DND-41 (cell line): ENCODE results near the gene SMIM44.
A peak's percentile ranks its signal among the peaks of the same experiment; 100 is the strongest.

Experiments used
- ATAC-seq: fragments of 200-7000 bp; cut with Tn5 transposase; 3 replicates; pipeline ENCODE4 v1.9.1; 2021; ENCODE audit warnings: low read depth; ENCODE audit not compliant: insufficient read depth
- DNase-seq: peaks from one replicate; pipeline ENCODE4 v3.0.0-alpha.2; 2020
- H2AFZ ChIP-seq: 2 replicates; pipeline ENCODE4 v1.6.0; 2012; ENCODE audit warnings: low read depth, low read length
- H3K27ac ChIP-seq: 2 replicates; pipeline ENCODE4 v1.5.1; 2012; ENCODE audit warnings: low read length, inconsistent platforms
- H3K27me3 ChIP-seq: fragments of 200-600 bp; sonication (generic); 2 replicates; pipeline ENCODE4 v1.6.0; 2012; ENCODE audit warnings: low read length, mild to moderate bottlenecking, inconsistent platforms; ENCODE audit not compliant: insufficient read depth, poor library complexity
- H3K36me3 ChIP-seq: 2 replicates; pipeline ENCODE4 v1.5.1; 2012; ENCODE audit warnings: low read length, inconsistent platforms; ENCODE audit not compliant: insufficient read depth
- H3K4me1 ChIP-seq: 2 replicates; pipeline ENCODE4 v1.5.1; 2012; ENCODE audit warnings: mild to moderate bottlenecking, low read length; ENCODE audit not compliant: insufficient read depth
- H3K4me2 ChIP-seq: 2 replicates; pipeline ENCODE4 v1.6.0; 2012; ENCODE audit warnings: mild to moderate bottlenecking, moderate library complexity, low read length, inconsistent platforms; ENCODE audit not compliant: insufficient read depth
- H3K4me3 ChIP-seq, 2 experiments: fragments of 200-600 bp in 1 of 2; shearing (Covaris generic) in 1 of 2; 2 replicates each; pipeline ENCODE4 v1.5.1; 2012 to 2016; ENCODE audit warnings: inconsistent platforms in 2 of 2, low read length in 2 of 2, mild to moderate bottlenecking in 2 of 2, low read depth in 1 of 2, moderate library complexity in 1 of 2
- H3K79me2 ChIP-seq: 2 replicates; pipeline ENCODE4 v1.6.0; 2012; ENCODE audit warnings: low read length, inconsistent platforms; ENCODE audit not compliant: insufficient read depth
- H3K9ac ChIP-seq: 2 replicates; pipeline ENCODE4 v1.6.0; 2012; ENCODE audit warnings: low read depth, mild to moderate bottlenecking, inconsistent platforms, low read length, moderate library complexity
- H3K9me3 ChIP-seq: 2 replicates; pipeline ENCODE4 v1.5.1; 2012; ENCODE audit warnings: low read length, moderate library complexity, mild to moderate bottlenecking, inconsistent platforms; ENCODE audit not compliant: insufficient read depth, severe bottlenecking
- H4K20me1 ChIP-seq: 2 replicates; pipeline ENCODE4 v1.6.0; 2012; ENCODE audit warnings: low read length; ENCODE audit not compliant: insufficient read depth
- CTCF ChIP-seq: IDR thresholded peaks from 2 replicates; pipeline ENCODE4 v1.5.1; 2012; ENCODE audit warnings: borderline replicate concordance, low read length, moderate library complexity, mild to moderate bottlenecking; ENCODE audit not compliant: poor library complexity, severe bottlenecking; ENCODE audit errors: extremely low read depth
- EZH2 ChIP-seq: IDR thresholded peaks from 3 replicates; pipeline ENCODE4 v1.6.1; 2012; ENCODE audit warnings: borderline replicate concordance, low read depth, mild to moderate bottlenecking, moderate library complexity, low read length, inconsistent platforms; ENCODE audit not compliant: severe bottlenecking

The SMIM44 gene

GRCh38 chr19:3516675-3517207 is 33.5 kb upstream of the SMIM44 start:
- no peak overlapping the region for H3K27ac ChIP-seq
- peaks cover 2% of the 10 kb centered on the region; the same call in 1 of the 2 replicates for H3K4me1 ChIP-seq
- no peak for TF ChIP-seq CTCF
- no peak for TF ChIP-seq EZH2
- peak; percentile 60; the same call in 2 of the 3 replicates for ATAC-seq
- peak; percentile 49 for DNase-seq
- H3K79me2 ChIP-seq, result peaks cover 100% of the 10 kb centered on the region
- no peak overlapping the region for H2AFZ ChIP-seq
- H3K27me3 ChIP-seq, result no peaks in the 10 kb centered on the region
- no peak overlapping the region for H3K9ac ChIP-seq
- H3K4me2 ChIP-seq, result no peak overlapping the region
- H4K20me1 ChIP-seq, result peaks cover 89% of the 10 kb centered on the region
- no peak overlapping the region for H3K4me3 ChIP-seq
- no peaks in the 10 kb centered on the region for H3K9me3 ChIP-seq
- peaks cover 76% of the 10 kb centered on the region for H3K36me3 ChIP-seq

- no peak for TF ChIP-seq CTCF
- TF ChIP-seq EZH2, result no peak
Observed at GRCh38 chr19:3515891-3516422, 32.7 kb upstream of the SMIM44 start.

GRCh38 chr19:3514930-3515329 is 31.7 kb upstream of the SMIM44 start:
- no peak overlapping the region for H3K4me3 ChIP-seq
- no peak for DNase-seq
- H3K4me2 ChIP-seq, result no peak overlapping the region
- TF ChIP-seq EZH2 (no peak), CTCF (no peak)
- no peaks in the 10 kb centered on the region for H3K9me3 ChIP-seq
- no peak overlapping the region for H2AFZ ChIP-seq
- peaks cover 90% of the 10 kb centered on the region for H4K20me1 ChIP-seq
- no peak for ATAC-seq
- no peak overlapping the region for H3K9ac ChIP-seq
- H3K27me3 ChIP-seq, result no peaks in the 10 kb centered on the region
- H3K79me2 ChIP-seq, result peaks cover 100% of the 10 kb centered on the region
- H3K4me1 ChIP-seq, result peaks cover 5% of the 10 kb centered on the region; the same call in 1 of the 2 replicates
- peaks cover 78% of the 10 kb centered on the region for H3K36me3 ChIP-seq
- H3K27ac ChIP-seq, result no peak overlapping the region; the same call in 1 of the 2 replicates

More at GRCh38 chr19:3515891-3516422, 32.7 kb upstream of the SMIM44 start:
- H2AFZ ChIP-seq, result no peak overlapping the region
- H3K4me1 ChIP-seq, result peaks cover 2% of the 10 kb centered on the region; the same call in 1 of the 2 replicates
- H3K9me3 ChIP-seq, result no peaks in the 10 kb centered on the region
- ATAC-seq (no peak), DNase-seq (no peak)
- H3K27me3 ChIP-seq, result no peaks in the 10 kb centered on the region
- peaks cover 100% of the 10 kb centered on the region for H3K79me2 ChIP-seq
- H3K27ac ChIP-seq, result peak overlapping the region; percentile 57; the same call in 1 of the 2 replicates
- H3K9ac ChIP-seq, result no peak overlapping the region
- no peak overlapping the region for H3K4me2 ChIP-seq
- H4K20me1 ChIP-seq, result peaks cover 91% of the 10 kb centered on the region
- no peak overlapping the region for H3K4me3 ChIP-seq
- H3K36me3 ChIP-seq, result peaks cover 78% of the 10 kb centered on the region
